Uterus (tissue), 2 donors: Measurements from ENCODE around the gene MECP2.

Experiments
- POLR2A ChIP-seq, 2 donors: fragments of 450-650 bp; IDR thresholded peaks; one replicate each; pipeline ENCODE4 v1.6.1; 2016; ENCODE audit warnings: antibody characterized with exemption in 2 of 2, mild to moderate bottlenecking in 1 of 2, moderate library complexity in 1 of 2
- TF ChIP-seq, protein P1 (sequence below), 4 experiments: fragments of 200-600 bp in 2 of 4; fragments of 450-650 bp in 2 of 4; sonication (generic) in 2 of 4; IDR thresholded peaks; one replicate each; pipeline ENCODE4 v1.5.1; 2016 to 2019; ENCODE audit warnings: antibody characterized with exemption in 4 of 4, mild to moderate bottlenecking in 2 of 4, moderate library complexity in 1 of 4

DNA sequence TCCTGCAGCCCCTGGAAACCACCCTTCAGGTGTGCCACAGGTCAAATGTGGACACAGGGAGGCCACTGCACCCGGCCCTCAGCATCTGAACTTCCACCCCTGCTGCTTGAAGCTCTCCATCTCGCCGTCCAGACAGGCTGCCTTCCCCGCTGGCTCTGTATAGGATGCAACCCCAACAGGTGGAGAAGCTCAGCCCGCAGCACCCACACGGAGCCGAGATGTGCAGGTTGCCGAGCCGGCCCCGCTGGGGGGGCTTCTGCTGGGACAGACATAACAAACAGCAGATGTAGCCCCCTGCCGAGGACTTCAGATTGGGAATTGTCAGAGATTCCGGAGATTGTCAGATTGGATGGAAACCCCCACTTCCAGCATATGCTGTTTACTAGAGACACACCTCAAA lies 104.4 kb downstream of the MECP2 start:
- TF ChIP-seq, protein P1, sequence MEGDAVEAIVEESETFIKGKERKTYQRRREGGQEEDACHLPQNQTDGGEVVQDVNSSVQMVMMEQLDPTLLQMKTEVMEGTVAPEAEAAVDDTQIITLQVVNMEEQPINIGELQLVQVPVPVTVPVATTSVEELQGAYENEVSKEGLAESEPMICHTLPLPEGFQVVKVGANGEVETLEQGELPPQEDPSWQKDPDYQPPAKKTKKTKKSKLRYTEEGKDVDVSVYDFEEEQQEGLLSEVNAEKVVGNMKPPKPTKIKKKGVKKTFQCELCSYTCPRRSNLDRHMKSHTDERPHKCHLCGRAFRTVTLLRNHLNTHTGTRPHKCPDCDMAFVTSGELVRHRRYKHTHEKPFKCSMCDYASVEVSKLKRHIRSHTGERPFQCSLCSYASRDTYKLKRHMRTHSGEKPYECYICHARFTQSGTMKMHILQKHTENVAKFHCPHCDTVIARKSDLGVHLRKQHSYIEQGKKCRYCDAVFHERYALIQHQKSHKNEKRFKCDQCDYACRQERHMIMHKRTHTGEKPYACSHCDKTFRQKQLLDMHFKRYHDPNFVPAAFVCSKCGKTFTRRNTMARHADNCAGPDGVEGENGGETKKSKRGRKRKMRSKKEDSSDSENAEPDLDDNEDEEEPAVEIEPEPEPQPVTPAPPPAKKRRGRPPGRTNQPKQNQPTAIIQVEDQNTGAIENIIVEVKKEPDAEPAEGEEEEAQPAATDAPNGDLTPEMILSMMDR (IDR thresholded peaks at IDR 0.05): no peak
- TF ChIP-seq POLR2A (IDR thresholded peaks at IDR 0.05): no peak
